ENCODE data around the gene UMODL1.
A peak's percentile ranks its signal among the peaks of the same experiment; 100 is the strongest.
"Not testable (repeated sequence)": the region's sequence is repeated elsewhere in the genome, so short reads cannot be mapped to it uniquely, and the experiment has no call there.

UMODL1 gene

DNA sequence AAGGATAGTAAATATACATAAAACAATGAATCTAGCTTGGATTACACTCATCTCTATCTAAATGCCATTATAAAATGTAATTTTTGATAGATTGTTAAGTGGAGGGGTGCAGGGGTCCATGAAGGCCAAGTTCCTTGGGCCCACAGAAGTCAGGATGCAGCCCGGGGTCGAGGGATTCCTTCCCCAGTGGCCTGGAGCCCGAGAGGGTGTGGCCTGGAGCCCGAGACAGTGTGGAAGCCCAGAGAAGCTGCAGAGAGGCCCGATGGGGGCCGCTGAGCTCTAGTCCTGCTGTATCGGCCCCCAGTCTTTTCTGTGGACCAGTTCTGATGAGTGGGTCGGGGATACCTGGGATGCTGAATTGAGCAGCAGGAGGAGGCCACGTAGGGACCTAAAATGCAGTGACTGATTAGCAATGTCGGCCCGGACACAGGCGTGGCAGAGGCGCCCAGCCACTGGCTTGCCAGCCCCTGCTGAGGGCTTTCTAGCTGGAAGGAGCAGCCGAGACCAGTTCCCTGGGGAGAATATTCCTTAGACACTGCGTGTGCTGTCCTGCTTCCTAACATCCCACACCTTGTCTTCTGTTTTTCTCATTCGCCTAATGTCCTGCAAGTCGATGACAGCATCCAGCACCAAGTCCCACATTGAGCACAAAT lies 38.9 kb downstream of the UMODL1 start:
- no peak for DNase-seq
- TF ChIP-seq GATA1 (IDR thresholded peaks at IDR 0.05; ENCODE audit: low read depth, low read length) (no peak), POLR2A (IDR thresholded peaks at IDR 0.05; ENCODE audit: low read length) (no peak)

DNA sequence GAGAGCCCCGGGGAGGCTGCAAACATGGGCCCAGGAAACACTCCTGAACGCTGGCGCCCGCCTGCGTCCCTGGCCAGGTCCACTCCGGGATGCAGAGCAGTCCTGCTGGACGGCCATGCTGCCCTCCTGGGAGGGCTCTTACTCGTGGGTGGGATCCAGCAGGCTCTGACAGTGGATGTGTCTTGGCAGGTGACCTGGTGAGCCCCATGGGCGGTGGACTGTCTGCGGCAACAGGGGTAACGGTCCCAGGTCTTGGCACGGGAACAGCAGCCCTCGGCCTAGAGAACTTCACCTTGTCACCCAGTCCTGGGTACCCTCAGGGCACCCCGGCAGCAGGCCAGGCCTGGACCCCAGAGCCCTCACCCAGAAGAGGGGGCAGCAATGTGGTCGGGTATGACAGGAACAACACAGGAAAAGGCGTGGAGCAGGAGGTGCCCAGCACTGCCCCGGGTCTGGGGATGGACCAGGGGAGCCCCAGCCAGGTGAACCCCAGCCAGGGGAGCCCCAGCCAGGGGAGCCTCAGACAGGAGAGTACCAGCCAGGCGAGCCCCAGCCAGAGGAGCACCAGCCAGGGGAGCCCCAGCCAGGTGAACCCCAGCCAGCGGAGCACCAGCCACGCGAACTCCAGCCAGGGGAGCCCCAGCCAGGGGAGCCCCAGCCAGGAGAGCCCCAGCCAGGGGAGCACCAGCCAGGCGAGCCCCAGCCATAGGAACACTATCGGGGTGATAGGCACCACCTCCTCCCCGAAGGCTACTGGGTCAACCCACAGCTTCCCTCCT lies 39.8 kb downstream of the UMODL1 start:
- TF ChIP-seq POLR2A (IDR thresholded peaks at IDR 0.05; ENCODE audit: low read length) (no peak), GATA1 (IDR thresholded peaks at IDR 0.05; ENCODE audit: low read depth, low read length) (no peak)
- no peak for DNase-seq

GRCh38 chr21:42111470-42111743 lies 40.3 kb downstream of the UMODL1 start:
- TF ChIP-seq GATA1 (IDR thresholded peaks at IDR 0.05; ENCODE audit: low read depth, low read length), result no peak
- TF ChIP-seq POLR2A (IDR thresholded peaks at IDR 0.05; ENCODE audit: low read length), result no peak
- DNase-seq, result no peak

DNA sequence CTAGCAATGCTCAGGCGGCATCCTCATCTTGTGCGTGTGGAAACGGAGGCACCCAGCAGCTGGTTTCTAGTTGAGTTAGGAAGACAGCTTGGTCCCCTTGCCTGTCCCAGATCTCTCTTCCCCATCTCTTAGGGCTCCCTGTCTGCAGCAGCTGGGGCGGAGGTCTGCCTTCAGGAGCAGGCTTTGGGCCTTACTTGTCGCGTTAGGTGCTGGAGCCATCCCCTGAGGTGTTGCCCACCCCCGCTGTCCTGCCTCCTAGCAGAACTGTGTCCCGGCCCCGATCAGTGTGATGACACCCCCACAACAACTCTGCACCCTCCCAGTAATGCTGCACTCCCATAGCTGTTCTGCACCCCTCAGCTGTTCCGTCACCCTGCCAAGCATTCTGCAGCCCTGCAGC lies 40.7 kb downstream of the UMODL1 start:
- DNase-seq, result no peak
- TF ChIP-seq GATA1 (IDR thresholded peaks at IDR 0.05; ENCODE audit: low read depth, low read length) (no peak), POLR2A (IDR thresholded peaks at IDR 0.05; ENCODE audit: low read length) (no peak)

GRCh38 chr21:42112238-42112637 lies 41.1 kb downstream of the UMODL1 start:
- TF ChIP-seq GATA1 (IDR thresholded peaks at IDR 0.05; ENCODE audit: low read depth, low read length) (no peak), POLR2A (IDR thresholded peaks at IDR 0.05; ENCODE audit: low read length) (no peak)
- DNase-seq, result no peak

- TF ChIP-seq GATA1 (IDR thresholded peaks at IDR 0.05; ENCODE audit: low read depth, low read length) (no peak), POLR2A (IDR thresholded peaks at IDR 0.05; ENCODE audit: low read length) (no peak)
- DNase-seq, result no peak
These were observed 41.7 kb downstream of the UMODL1 start for GRCh38 chr21:42112857-42113256.

DNA sequence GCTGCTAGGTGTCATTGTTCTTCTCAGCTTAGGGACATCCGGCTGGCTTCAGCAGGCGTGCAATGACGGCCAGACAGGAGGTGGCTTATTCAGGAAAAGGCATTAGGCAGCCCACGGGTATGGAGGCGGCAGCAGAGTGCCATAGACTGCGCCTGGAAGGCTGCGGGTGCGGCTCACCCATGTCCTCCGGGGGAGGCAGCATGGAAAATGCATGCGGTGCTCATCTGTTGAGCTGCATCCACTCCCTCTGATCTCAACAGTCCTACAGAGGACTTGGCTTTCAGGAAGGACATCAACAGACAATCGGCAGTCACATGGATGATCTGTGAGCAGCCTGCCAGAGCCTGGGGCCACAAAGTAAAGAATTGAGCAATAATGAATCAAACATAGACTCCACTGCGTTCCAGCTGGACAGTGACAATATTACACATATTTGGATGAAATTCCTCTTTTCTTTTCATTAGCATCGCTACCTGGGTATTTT lies 42.9 kb downstream of the UMODL1 start:
- TF ChIP-seq GATA1 (IDR thresholded peaks at IDR 0.05; ENCODE audit: low read depth, low read length) (no peak), POLR2A (IDR thresholded peaks at IDR 0.05; ENCODE audit: low read length) (no peak)
- no peak for DNase-seq

DNA sequence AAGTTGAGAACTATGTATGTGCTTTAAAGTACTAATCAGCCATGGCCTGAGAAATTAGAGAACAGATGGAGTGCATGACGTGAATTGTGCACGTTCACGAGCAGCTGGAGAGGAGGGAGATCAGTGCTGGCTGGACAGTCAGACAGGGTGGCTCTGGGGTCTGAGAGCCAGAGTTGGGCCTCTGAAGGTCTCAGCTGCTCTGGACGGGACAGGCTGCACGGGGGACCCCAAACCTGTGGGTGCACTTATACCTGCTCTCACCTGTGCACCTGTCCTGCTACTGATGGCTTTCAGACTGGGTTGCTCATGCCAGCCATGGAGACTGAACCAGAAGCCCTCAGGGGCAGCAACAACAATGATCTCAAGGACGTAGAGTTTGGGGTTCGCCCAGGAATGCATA lies 43.5 kb downstream of the UMODL1 start:
- no peak for DNase-seq
- no peak for TF ChIP-seq POLR2A (IDR thresholded peaks at IDR 0.05; ENCODE audit: low read length)
- TF ChIP-seq GATA1 (IDR thresholded peaks at IDR 0.05; ENCODE audit: low read depth, low read length), result no peak

DNA sequence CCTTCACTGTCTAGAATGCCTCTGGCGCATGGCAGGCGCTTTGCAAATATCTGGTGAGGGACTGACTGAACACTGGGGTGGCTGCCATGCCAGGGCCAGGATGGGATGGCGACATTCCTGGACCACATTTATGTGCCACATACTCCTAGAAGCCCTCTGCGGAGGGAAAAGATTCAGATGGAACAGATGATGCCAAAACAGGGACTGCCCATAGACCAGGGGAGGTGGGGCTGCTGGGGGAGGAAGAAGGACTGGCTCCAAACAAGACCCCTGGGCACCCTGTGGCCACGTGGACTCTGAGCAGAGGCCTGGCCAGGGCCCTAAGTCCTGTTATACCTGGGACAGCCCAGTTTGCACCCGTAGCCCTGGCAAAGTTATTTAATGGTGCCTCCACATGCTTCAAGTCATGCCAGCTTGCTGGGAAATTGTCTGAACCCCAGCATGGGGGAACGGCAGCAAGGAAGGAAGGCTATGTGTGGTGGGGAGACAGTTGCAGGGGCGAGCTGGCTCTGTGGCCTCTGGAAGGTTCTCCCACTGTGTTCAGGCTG lies 44.1 kb downstream of the UMODL1 start:
- no peak for TF ChIP-seq POLR2A (IDR thresholded peaks at IDR 0.05; ENCODE audit: low read length)
- DNase-seq, result no peak

DNA sequence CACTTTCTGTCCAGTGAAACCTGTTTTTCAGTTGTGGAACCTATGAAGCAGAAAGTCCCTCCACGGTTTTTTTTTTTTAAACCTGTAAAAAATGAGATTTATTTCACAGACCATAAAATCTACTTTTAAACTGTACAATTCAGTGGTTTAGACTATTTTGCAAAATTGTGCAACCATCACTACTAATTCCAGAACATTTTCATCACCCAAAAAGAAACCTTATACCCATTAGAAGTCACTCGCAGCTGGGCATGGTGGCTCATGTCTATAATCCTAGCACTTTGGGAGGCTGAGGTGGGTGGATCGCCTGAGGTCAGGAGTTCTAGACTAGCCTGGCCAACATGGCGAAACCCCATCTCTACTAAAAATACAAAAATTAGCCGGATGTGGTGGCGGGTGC lies 45.4 kb downstream of the UMODL1 start:
- DNase-seq, result not testable (repeated sequence)

DNA sequence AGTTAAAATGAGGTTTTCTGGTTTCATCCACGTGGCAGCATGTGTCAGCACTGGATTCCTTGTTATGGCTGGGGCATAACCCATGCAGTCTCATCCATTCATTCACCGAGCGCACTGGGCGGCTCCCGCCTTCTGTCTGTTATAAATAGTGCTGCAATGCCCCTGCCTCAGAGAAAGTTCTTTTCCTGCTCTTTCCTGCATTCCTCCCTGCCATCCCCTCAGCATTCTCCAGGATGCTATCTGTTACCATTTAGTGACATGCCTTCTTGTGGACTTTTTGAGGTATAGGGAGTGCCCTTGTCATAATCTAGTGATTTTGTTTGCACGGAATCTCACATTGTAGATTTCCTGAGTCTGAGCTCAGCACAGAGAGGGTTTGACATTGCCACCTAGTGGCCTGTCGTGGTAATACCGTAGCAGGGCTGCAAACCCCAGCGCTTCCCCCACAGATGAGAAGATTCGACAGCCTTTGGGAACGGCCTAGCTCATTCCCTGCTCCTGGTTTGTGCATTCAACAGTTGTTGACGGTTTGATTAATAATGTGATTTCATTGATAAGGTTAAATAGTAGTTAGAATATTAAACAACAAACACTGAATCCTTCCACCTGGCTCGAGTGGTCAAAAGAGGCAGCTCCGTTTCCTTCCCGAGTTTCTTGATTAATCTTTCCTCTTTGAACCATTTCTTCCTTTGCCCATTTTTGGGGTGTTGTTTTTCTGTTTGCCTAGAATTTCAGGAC lies 46.3 kb downstream of the UMODL1 start:
- no peak for TF ChIP-seq POLR2A (IDR thresholded peaks at IDR 0.05; ENCODE audit: low read length)
- TF ChIP-seq GATA1 (IDR thresholded peaks at IDR 0.05; ENCODE audit: low read depth, low read length), result no peak
- peak; percentile 50 to 77 for DNase-seq

- no peak for DNase-seq
- TF ChIP-seq POLR2A (IDR thresholded peaks at IDR 0.05; ENCODE audit: low read length) (no peak), GATA1 (IDR thresholded peaks at IDR 0.05; ENCODE audit: low read depth, low read length) (no peak)
These were observed 47.1 kb downstream of the UMODL1 start for GRCh38 chr21:42117967-42118780.

GRCh38 chr21:42118901-42119300 lies 47.8 kb downstream of the UMODL1 start:
- peak in 1 of 2 experiments; percentile 9 for DNase-seq
- TF ChIP-seq GATA1 (IDR thresholded peaks at IDR 0.05; ENCODE audit: low read depth, low read length) (no peak), POLR2A (IDR thresholded peaks at IDR 0.05; ENCODE audit: low read length) (no peak)

All from erythroblast (primary cell).